ENCODE results near the gene COPS2.

GRCh38 chr15:49148298-49148697 is 7.1 kb downstream of the COPS2 start:
- TF ChIP-seq CTCF (IDR thresholded peaks at IDR 0.05) = no peak
- TF ChIP-seq MAX (CRISPR knock-in tag; IDR thresholded peaks at IDR 0.05) = no peak
- no peak for TF ChIP-seq ATF3 (CRISPR knock-in tag; conservative IDR thresholded peaks at IDR 0.05)
- TF ChIP-seq SMAD3 (CRISPR knock-in tag; IDR thresholded peaks at IDR 0.05; ENCODE audit: borderline replicate concordance) = no peak
- no peak for TF ChIP-seq TP53 (CRISPR knock-in tag; IDR thresholded peaks at IDR 0.05)
- no peak for TF ChIP-seq ZNF121 (CRISPR knock-in tag; IDR thresholded peaks at IDR 0.05)
- no peak for TF ChIP-seq TEAD4 (CRISPR knock-in tag; IDR thresholded peaks at IDR 0.05)
